Inferior parietal cortex (tissue), 1 donor: ENCODE measurements around the gene FMNL1.
"Not testable (repeated sequence)": the region's sequence is repeated elsewhere in the genome, so short reads cannot be mapped to it uniquely, and the experiment has no call there.

Source experiments
- DNase-seq: peaks from one replicate; pipeline ENCODE4 v3.0.0-alpha.2; 2016; ENCODE audit errors: extremely low spot score

The FMNL1 gene

DNA sequence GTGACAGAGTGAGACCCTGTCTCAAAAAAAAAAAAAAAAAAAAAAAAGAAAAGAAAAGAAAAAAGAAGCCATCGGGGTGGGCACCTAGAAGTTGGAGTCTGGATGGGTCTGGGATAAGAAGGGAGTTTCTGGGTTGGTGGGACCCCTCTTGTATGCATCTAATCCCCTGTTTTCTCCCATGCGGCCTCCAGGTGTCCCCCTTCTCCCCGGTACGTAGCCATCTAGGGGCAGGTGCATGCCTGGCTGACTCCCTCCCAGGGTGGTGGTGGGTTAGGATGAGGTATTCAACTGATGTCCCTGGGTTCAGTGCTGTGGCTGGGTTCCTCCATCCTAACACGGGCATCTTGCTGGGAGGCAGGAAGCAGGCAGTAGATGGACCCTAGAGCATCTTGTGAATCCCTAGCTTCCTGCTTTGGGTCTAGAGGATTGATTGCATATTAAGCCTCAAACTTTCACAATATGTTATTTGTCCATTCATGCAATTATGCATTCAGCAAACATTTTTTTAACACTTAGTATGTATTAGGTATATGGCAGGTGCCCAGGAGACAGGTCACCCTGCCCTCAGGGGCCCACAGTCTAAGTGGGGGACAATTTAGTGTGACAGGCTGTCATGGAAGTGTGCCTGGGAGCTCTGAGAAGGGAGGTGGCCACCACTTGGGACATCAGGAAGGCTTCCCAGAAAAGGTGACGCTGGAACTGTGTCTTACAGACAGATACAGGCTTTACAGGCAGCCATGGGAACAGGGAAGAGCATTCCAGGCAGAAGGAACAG lies 13.1 kb downstream of the FMNL1 start:
- DNase-seq = no peak

DNA sequence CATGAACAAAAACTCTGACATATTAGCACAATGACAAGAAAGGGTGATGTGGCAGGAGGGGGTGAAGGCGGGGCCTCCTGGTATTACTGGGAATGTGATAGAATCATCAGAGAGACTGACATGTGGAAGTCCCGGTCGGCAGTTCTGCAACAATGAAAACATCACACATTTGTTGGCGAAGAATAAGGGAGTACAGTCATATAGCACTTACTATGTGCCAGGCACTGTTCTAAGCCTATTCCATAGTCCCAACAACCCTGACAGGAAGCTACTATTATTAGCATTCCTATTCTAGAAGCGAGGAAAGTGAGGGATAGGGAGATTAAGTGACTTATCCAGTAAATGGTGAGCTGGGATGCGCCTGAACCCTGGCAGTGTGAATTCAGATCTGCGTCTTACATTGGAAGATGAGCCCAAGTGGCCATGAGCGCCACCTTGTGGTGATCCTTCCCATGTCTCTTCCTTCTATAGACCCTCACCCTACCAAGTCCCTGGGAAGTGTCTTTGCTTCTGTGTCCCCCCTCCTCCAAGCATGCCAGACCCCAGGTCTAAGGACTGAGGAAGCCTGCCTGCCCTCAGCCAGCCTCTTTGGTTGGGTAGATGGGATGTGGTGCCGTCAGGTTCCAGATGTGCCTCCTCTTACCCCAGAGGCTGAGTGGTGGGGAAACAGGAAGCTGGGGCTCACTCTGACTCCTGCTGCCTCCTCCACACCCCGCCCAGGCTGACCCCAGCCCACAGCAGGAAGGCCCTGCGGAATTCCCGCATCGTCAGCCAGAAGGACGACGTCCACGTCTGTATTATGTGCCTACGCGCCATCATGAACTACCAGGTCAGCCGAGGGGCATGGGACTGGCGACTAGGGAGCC lies 14.0 kb downstream of the FMNL1 start:
- DNase-seq = peak; percentile 70

DNA sequence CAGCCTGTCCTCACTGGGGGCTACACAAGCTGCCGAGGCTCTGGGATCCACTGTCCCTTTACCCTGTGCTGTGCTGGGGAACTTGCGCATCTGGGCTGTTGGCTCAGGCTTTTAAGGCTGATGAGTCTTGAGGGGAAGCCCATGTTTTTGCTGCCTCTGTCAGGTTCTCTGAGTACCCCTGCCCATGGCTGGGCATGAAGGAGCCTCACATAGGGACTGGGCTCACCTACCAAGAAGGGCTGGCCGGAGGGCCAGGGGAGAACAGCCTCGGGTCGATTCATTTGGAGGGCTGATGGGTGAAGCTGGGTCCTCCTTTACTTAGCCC lies 14.6 kb downstream of the FMNL1 start:
- no peak for DNase-seq

DNA sequence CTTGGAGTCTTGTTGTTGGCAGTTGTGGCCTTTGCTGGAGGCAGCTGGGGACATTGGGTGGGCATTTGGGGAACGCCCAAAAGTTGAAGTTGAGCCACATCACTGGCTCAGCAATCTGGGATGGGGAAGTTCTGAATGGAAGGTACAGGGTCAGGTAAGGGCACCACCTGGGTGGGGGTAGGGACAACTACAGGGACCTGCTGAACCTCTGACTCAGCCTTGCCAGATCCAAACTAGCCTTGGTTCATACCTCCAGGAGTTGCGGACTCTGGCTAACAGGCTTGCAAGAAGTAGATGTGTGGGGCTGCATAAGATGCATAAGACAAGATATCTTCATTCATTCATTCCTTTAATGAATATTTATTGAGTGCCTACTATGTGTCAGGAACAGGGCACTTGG lies 16.0 kb downstream of the FMNL1 start:
- DNase-seq = no peak

DNA sequence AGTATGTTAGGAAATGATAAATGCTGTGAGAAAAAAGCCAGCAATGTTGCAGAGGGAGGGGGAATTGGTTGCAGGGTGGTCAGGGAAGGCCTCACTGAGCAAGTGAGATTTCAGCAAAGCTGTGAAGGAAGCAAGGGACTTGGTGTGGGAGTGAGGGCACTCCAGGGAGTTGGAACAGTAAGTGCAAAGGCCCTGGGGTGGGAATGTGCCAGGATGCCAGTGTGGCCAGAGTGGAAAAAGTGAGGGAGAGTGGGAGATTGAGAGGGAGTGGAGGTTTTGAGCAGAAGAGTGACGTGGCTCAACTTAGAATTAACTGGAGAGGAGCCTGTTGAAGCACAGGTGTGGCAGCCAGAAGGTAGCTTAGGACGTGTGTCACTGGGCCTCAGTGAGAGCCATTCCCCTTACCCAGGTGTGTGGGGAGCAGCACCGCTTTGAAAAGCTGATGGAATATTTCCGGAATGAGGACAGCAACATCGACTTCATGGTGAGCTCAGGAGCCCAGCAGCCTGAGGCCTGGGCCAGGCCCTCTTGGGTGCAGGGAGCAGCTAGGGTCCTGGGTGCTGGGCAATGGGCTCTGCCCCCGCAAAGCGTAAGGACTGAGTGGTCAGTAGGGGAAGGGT lies 16.6 kb downstream of the FMNL1 start:
- DNase-seq = no peak

DNA sequence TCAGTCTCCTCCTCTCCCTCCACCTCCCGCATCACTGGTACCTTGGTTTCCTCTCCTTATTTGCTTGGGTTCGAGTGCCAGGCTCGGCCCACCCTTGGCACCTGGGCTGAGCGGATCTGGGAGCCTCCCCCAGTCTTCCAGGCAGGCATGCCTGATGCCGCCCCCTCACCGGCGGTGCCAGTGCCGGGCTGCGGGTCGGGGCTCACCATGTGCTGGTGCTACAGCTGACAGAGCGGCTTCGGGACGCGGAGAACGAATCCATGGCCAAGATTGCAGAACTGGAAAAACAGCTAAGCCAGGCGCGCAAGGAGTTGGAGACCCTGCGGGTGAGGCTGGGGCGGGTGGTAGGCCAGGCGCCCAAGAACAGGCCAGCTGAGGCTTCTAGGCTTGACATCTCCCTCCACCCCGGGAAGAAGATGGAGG lies 19.2 kb downstream of the FMNL1 start:
- no peak for DNase-seq

DNA sequence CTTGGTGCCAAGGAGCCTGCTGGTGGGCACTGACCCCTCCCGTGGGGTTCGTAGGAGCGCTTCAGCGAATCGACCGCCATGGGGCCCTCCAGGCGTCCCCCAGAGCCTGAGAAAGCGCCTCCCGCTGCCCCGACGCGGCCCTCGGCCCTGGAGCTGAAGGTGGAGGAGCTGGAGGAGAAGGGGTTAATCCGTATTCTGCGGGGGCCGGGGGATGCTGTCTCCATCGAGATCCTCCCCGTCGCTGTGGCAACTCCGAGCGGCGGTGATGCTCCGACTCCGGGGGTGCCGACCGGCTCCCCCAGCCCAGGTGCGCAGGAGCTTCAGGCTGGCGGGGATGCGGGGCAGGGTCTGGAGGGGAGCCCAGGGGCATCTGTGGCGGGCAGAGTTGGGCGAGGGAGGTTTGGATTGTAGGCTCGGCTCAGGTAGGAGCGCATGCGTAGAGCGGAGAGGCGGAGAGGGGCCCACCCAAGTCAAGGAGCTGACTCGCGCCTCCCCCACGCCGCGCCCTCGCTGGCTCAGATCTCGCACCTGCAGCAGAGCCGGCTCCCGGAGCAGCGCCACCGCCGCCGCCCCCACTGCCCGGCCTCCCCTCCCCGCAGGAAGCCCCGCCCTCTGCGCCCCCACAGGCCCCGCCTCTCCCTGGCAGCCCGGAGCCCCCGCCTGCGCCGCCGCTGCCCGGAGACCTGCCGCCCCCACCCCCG lies 19.8 kb downstream of the FMNL1 start:
- DNase-seq = no peak

DNA sequence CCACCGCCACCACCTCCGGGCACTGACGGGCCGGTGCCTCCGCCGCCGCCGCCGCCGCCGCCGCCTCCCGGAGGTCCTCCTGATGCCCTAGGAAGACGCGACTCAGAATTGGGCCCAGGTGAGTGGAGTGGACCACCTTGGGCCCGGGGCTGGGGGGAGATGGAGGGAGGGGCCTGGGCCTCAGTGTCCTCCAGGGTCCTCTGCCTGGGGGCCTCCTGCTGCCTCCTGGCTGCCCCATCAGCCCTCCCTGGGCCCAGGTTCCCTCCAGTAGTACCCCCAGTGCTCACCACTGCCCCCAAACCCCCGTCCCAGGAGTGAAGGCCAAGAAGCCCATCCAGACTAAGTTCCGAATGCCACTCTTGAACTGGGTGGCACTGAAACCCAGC lies 20.3 kb downstream of the FMNL1 start:
- no peak for DNase-seq

DNA sequence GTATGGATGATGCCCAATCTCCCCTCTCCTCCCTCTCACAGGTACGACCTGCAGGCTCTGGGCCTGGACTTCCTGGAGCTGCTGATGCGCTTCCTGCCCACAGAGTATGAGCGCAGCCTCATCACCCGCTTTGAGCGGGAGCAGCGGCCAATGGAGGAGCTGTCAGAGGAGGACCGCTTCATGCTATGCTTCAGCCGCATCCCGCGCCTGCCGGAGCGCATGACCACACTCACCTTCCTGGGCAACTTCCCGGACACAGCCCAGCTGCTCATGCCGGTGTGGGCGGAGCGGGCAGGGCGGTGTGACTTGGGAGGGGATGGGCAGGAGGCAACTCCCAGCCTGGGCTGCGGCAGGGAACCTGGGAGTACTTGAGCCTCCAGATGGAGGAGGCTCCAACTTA lies 22.1 kb downstream of the FMNL1 start:
- no peak for DNase-seq

DNA sequence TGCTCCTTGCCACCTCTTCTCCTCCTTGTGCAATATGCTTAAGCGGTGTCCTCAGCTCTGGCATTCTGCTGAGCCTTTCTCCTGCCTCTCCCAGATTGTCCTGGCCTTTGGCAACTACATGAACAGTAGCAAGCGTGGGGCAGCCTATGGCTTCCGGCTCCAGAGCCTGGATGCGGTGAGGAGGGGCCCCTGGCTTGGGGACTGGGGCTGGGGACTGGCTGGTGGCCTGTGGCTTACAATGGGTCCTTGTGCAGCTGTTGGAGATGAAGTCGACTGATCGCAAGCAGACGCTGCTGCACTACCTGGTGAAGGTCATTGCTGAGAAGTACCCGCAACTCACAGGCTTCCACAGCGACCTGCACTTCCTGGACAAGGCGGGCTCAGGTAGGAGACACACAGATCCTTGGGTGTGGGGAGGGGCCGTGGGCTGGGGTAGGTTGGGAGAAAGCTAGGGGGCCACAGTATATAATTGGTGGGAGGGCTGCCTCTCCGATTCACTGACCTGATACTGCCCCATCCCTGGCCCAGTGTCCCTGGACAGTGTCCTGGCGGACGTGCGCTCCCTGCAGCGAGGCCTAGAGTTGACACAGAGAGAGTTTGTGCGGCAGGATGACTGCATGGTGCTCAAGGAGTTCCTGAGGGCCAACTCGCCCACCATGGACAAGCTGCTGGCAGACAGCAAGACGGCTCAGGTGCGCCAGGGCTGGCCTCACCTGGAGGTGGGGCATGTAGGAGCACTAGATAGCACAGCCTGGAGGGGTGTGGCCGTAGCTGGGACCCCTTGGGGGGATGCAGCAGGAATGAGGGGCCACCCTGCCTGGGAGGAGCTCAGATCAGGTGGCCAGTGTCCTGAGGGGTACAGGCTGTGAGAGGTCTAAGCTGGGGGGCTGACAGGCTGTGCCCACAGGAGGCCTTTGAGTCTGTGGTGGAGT lies 23.3 kb downstream of the FMNL1 start:
- DNase-seq = no peak

DNA sequence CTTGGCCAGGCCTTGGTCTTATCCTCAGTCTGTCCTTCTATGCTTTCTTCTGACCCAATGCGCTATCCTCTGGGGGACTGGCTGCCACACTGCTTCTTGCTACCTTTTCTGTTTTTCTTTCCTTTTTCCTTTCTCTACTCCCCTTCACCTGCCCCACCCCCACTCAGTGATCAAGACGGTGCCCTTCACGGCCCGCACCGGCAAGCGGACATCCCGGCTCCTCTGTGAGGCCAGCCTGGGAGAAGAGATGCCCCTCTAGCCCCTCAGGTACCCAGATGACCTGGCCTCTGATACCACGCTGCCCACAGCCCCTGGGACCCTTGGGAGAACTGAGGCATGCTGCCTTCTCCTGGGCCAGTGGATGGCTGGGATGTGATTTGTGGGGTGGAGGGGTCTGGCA lies 24.7 kb downstream of the FMNL1 start:
- no peak for DNase-seq

DNA sequence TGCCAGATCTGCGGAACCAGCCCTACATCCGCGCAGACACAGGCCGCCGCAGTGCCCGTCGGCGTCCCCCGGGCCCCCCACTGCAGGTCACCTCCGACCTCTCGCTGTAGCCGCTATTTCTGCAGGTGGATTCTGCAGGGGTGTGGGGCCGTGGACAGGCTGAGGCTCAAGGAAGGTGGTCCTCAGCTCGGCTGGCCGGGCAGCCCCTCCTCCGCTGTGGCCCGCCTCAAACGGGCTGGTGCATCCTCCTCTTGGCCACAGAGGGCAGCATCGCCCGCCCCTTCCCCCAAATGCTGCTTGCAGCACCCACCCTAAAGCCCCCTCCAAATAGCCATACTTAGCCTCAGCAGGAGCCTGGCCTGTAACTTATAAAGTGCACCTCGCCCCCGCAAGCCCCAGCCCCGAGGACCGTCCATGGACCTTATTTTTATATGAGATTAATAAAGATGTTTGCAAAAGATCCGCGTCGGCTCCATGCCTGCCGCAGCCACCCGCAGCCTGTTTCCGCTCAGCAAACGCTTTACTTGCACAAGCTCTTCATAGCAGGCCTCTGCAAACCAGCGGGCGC lies 25.3 kb downstream of the FMNL1 start:
- DNase-seq = no peak

DNA sequence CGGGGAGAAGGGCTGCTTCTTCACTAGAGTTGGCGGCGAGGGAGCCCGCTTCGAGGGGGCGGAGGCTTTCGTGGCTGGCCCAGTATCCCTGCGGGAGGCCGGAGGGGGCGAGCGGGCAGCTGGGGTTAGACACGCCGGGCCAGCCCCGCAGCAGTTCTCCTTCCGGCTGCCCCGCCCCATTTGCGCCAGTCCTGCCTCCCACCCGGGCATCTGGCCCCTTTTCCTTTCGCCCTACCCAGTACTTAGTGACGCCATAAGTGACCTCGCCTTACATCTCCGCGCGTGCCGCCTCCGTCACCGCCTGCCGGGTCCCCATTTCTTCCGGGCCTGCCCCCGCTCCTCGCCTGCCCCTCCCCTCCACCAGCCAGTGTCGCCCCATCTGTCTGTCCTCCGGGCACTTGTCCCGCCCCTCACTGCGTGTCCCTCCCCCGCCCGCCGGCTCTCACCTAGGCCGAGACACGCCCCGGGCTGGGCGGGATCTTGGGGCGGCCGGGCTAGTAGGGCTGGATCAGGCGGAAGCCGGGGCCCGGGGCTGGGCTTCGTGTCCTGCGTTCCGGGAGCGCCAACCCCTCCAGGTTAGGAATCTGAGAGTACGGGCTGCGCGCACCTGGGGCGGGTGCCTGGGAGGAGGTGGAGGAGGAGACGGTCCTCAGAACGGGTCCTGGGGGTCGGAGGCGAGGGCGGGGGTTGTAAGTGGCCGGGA lies 25.9 kb downstream of the FMNL1 start:
- DNase-seq = no peak

DNA sequence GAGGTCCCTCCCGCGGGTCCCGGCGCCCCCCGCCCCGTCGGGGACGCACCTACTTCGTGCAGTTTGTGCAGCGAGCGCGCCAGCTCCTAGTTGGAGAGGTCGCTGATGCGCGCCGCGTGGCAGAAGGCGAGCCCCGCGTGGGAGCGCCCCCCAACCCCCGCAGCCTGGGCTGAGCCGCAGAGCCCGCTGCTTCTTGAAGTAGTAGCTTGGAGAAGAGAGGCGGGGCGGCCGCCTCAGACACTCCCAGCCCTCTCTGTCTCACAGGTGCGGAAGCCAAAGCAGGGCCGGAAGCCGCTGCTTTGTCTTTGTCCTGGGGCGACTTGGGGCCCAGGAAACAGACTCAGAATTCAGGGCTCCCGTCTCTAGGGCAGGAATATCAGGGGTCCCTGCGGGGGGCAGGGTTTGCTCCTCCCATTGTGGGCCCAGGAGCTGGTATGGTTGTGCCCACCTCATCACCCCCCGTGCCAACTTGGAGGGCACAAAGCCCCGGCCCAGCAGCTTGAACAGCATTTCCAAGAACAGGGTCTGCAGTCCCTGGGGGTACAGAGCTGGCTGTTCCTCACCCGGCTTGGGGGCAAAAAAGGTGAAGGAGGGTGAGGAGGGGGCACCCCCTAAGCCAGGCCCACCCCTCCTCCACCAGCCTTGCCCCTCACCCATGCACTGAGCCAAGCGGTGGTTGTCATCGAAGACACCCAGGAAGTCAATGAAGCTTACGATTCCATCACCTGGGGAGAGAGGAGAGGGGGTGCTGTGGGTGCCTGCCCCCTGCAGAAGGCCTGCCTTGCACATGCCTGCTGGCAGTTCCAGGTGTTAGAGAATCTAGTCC lies 26.7 kb downstream of the FMNL1 start:
- DNase-seq = no peak

DNA sequence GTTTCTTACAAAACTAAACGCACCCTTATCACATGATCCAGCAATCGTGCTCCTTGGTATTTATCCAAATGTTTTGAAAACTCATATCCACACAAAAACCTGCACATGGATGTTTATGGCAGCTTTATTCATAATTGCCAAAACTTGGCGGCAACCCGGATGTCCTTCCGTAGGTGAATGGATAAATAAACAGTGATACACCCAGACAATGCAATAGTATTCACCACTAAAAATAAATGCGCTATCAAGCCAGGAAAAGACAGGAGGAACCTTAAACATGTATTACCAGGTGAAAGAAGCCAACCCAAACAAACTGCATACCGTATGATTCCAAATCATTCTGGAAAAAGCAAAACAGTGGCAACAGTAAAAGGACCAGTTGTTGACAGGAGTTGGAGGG lies 30.2 kb downstream of the FMNL1 start:
- no peak for DNase-seq

DNA sequence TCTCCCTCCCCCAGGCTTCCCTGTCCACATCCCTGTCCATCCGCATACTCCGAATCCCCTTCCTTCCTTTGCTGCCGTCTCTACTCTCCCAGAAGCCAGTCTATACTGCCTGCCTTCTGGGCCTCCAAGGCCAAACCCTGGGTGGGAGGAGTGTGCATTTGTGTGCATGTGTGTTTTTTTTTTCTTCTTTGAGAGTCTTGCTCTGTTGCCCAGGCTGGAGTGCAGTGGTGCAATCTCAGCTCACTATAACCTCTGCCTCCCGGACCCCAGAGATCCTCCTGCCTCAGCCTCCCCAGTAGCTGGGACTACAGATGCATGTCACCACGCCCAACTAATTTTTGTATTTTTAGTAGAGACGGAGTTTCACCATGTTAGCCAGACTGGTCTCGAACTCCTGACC lies 31.6 kb downstream of the FMNL1 start:
- not testable (repeated sequence) for DNase-seq

DNA sequence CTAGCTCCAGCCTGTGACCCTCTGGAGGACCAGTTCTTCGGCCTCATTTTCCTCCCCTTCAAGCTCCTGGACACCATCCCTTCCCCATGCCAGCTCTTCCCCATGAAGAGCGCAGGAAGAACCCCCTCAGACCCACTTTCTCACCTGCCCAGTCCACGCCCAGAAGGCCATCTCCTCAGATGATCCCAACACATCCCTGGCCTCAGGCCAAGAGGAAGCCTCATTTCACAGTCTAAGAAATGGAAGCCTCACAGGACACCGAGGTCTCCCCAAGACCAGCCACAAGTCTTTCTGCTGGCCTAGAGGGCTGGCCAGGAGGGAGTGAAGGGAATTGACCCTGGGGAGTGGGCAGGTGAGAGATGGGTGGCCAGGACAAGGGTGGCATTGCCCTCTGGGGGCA lies 32.2 kb downstream of the FMNL1 start:
- no peak for DNase-seq

DNA sequence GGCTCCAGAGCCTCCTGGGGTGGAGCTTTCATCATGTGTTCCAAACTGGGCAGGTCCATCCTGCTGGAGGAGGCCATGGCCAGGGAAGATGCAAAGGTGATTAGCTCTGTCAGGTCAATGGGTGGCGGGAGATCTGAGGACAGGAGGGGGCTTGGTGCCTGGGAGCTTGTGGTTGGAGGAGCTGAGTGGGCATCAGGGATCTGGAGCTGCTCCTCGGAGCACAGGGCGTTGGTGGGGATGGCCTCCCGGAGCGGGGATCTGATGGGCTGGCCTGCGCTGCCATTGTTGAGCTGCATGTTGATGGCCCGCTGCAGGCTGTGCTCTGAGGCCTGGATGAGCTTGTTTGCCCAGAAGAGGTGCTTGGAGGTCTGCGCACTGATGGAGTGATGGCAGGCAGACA lies 33.7 kb downstream of the FMNL1 start:
- no peak for DNase-seq
